MM.1S (cell line): ENCODE results near the gene OSBPL10.

Experiments used
- DNase-seq: peaks from one replicate; pipeline ENCODE4 v3.0.0-alpha.2; 2015
- H2AFZ ChIP-seq: fragments of 300-600 bp; sonication (generic); 2 replicates; pipeline ENCODE4 v1.6.0; 2016; ENCODE audit warnings: antibody characterized with exemption, low read length
- H3F3A ChIP-seq: fragments of 300-600 bp; sonication (generic); 2 replicates; pipeline ENCODE4 v1.6.1; 2016; ENCODE audit warnings: mild to moderate bottlenecking, antibody characterized with exemption, low read length, moderate library complexity, mixed read lengths; ENCODE audit not compliant: insufficient read depth
- H3K27ac ChIP-seq: fragments of 300-600 bp; sonication (generic); 2 replicates; pipeline ENCODE4 v1.5.1; 2016; ENCODE audit warnings: mild to moderate bottlenecking, low read length
- H3K27me3 ChIP-seq: fragments of 300-600 bp; sonication (generic); replicated peaks from 2 replicates; pipeline ENCODE4 v1.6.0; 2016; ENCODE audit warnings: low read length; ENCODE audit not compliant: insufficient read depth
- H3K36me3 ChIP-seq: fragments of 300-600 bp; sonication (generic); replicated peaks from 2 replicates; pipeline ENCODE4 v1.6.1; 2016; ENCODE audit warnings: mild to moderate bottlenecking, low read length, mixed read lengths; ENCODE audit not compliant: insufficient read depth
- H3K4me1 ChIP-seq: fragments of 300-600 bp; sonication (generic); 2 replicates; pipeline ENCODE4 v1.6.1; 2016; ENCODE audit warnings: low read length, mixed read lengths
- H3K4me2 ChIP-seq: fragments of 300-600 bp; sonication (generic); 2 replicates; pipeline ENCODE4 v1.6.0; 2016; ENCODE audit warnings: low read depth, low read length
- H3K4me3 ChIP-seq: fragments of 300-600 bp; sonication (generic); 2 replicates; pipeline ENCODE4 v1.5.1; 2016; ENCODE audit warnings: low read length, mixed read lengths
- H3K79me2 ChIP-seq: fragments of 300-600 bp; sonication (generic); 2 replicates; pipeline ENCODE4 v1.6.1; 2016; ENCODE audit warnings: mixed run types, low read length, mixed read lengths
- H3K9ac ChIP-seq: fragments of 300-600 bp; sonication (generic); 2 replicates; pipeline ENCODE4 v1.6.1; 2016; ENCODE audit warnings: low read length, mixed read lengths
- H3K9me2 ChIP-seq: fragments of 300-600 bp; sonication (generic); replicated peaks from 2 replicates; pipeline ENCODE4 v1.6.1; 2016; ENCODE audit warnings: mild to moderate bottlenecking, low read length, mixed read lengths; ENCODE audit not compliant: insufficient read depth
- H3K9me3 ChIP-seq: fragments of 300-600 bp; sonication (generic); replicated peaks from 2 replicates; pipeline ENCODE4 v1.6.1; 2016; ENCODE audit warnings: mild to moderate bottlenecking, low read length, mixed read lengths; ENCODE audit not compliant: insufficient read depth
- H4K20me1 ChIP-seq: fragments of 300-600 bp; sonication (generic); 2 replicates; pipeline ENCODE4 v1.6.1; 2016; ENCODE audit warnings: mild to moderate bottlenecking, low read length, moderate library complexity, mixed read lengths; ENCODE audit not compliant: insufficient read depth
- CTCF ChIP-seq: fragments of 300-600 bp; sonication (generic); IDR thresholded peaks from 2 replicates; pipeline ENCODE4 v1.5.1; 2016; ENCODE audit warnings: antibody characterized with exemption, low read length, mixed read lengths
- EZH2 ChIP-seq: fragments of 300-600 bp; sonication (generic); optimal IDR thresholded peaks from 2 replicates; pipeline ENCODE3; 2017; ENCODE audit warnings: low read depth, mild to moderate bottlenecking, antibody characterized with exemption, low read length, mixed read lengths
- EZH2phosphoT487 ChIP-seq: fragments of 300-600 bp; sonication (generic); IDR thresholded peaks from 2 replicates; pipeline ENCODE4 v1.6.1; 2018; ENCODE audit warnings: antibody characterized with exemption, low read length

The OSBPL10 gene

GRCh38 chr3:31880482-31881078 is 100.5 kb downstream of the OSBPL10 start:
- no peak for DNase-seq

GRCh38 chr3:31880020-31880419 is 101.0 kb downstream of the OSBPL10 start:
- Histone ChIP-seq H3K9ac (no peak overlapping the region), H3K27ac (no peak overlapping the region), H3K36me3 (no peaks in the 10 kb centered on the region), H3K79me2 (no peaks in the 10 kb centered on the region), H3K4me3 (no peak overlapping the region), H3K4me2 (no peak overlapping the region), H3K27me3 (no peaks in the 10 kb centered on the region), H3K9me3 (no peaks in the 10 kb centered on the region), H3K4me1 (no peaks in the 10 kb centered on the region), H3F3A (no peaks in the 10 kb centered on the region), H4K20me1 (no peaks in the 10 kb centered on the region), H3K9me2 (no peaks in the 10 kb centered on the region), H2AFZ (no peak overlapping the region)
- no peak for DNase-seq
- TF ChIP-seq EZH2 (no peak), EZH2phosphoT487 (no peak), CTCF (no peak)

More at GRCh38 chr3:31880482-31881078, 100.5 kb downstream of the OSBPL10 start:
- Histone ChIP-seq H3K9me3 (no peaks in the 10 kb centered on the region), H2AFZ (no peak overlapping the region), H3K4me2 (no peak overlapping the region), H4K20me1 (no peaks in the 10 kb centered on the region), H3K79me2 (no peaks in the 10 kb centered on the region), H3K4me1 (no peaks in the 10 kb centered on the region), H3K9ac (no peak overlapping the region), H3K4me3 (no peak overlapping the region), H3K27me3 (no peaks in the 10 kb centered on the region), H3K9me2 (no peaks in the 10 kb centered on the region), H3K36me3 (no peaks in the 10 kb centered on the region), H3F3A (no peaks in the 10 kb centered on the region), H3K27ac (no peak overlapping the region)
- no peak for TF ChIP-seq EZH2
- no peak for TF ChIP-seq EZH2phosphoT487
- TF ChIP-seq CTCF, result no peak

- no peaks in the 10 kb centered on the region for H3K36me3 ChIP-seq
- H2AFZ ChIP-seq, result no peak overlapping the region
Measured at GRCh38 chr3:31879365-31879764, 101.7 kb downstream of the OSBPL10 start.

More at GRCh38 chr3:31879365-31879764, 101.7 kb downstream of the OSBPL10 start:
- no peak overlapping the region for H3K27ac ChIP-seq
- H3K27me3 ChIP-seq, result no peaks in the 10 kb centered on the region
- no peak for DNase-seq
- no peaks in the 10 kb centered on the region for H3K9me3 ChIP-seq
- no peak overlapping the region for H3K4me2 ChIP-seq
- no peak overlapping the region for H3K4me3 ChIP-seq
- H3K9ac ChIP-seq, result no peak overlapping the region
- H4K20me1 ChIP-seq, result no peaks in the 10 kb centered on the region
- no peaks in the 10 kb centered on the region for H3K4me1 ChIP-seq
- no peaks in the 10 kb centered on the region for H3K79me2 ChIP-seq
- no peaks in the 10 kb centered on the region for H3F3A ChIP-seq
- H3K9me2 ChIP-seq, result no peaks in the 10 kb centered on the region
- no peak for TF ChIP-seq EZH2
- TF ChIP-seq CTCF, result no peak
- no peak for TF ChIP-seq EZH2phosphoT487
